GM21737 (cell line): ENCODE data around the gene TNFRSF1A.

Experiments used
- ATAC-seq: cut with Tn5 transposase; IDR thresholded peaks from one replicate; pipeline ENCODE4 v1.9.1; 2021; ENCODE audit warnings: mild to moderate bottlenecking, moderate library complexity; ENCODE audit not compliant: unreplicated experiment

TNFRSF1A gene

GRCh38 chr12:6280672-6281071 lies 61.2 kb downstream of the TNFRSF1A start:
- ATAC-seq: no peak

GRCh38 chr12:6280053-6280469 lies 61.8 kb downstream of the TNFRSF1A start:
- no peak for ATAC-seq

GRCh38 chr12:6279631-6280030 lies 62.2 kb downstream of the TNFRSF1A start:
- ATAC-seq: no peak

GRCh38 chr12:6279256-6279628 lies 62.6 kb downstream of the TNFRSF1A start:
- no peak for ATAC-seq
